Kidney capillary endothelial cell (primary cell): Measurements from ENCODE around the gene DCTN2.
"Not testable (repeated sequence)": the region's sequence is repeated elsewhere in the genome, so short reads cannot be mapped to it uniquely, and the experiment has no call there.

Source experiments
- DNase-seq: peaks from one replicate; pipeline ENCODE4 v3.0.0-alpha.2; 2018; ENCODE audit warnings: low spot score

DCTN2 gene

GRCh38 chr12:57576613-57577160 lies 29.7 kb upstream of the DCTN2 start:
- DNase-seq = no peak

DNA sequence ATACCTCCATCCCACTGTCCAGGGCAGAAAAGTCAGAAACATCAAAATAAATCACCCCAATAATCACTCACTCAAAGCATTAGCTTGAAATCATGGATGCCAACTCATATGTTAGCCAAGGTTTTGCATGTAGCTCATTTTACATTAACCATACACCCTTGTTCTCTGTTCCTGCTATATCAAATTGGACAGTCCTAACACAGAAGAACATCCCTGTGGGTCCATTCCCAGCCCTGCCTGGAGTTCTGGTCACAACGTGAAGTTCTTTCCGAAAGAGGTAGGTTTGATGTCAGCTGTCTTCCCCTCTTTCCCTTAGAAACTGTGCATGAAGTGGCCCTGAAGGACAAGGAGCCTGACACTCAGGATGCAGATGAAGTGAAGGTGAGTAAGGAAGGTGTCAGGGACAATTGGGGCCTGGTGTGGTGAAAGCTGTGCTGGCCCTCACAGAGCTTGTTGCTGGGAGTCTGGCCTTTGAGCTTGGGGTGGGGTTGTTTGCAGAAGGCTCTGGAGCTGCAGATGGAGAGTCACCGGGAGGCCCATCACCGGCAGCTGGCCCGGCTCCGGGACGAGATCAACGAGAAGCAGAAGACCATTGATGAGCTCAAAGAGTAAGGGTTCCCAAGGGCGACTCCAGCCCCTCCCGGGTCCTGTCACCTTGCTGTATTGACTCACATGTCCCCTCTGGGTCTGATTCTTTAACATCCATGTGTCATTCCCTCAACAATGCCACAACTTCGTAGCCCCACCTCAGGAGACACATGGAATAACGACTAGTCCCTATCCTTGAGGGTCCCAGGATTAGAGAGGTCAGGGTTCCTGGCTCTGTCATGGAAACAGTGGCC lies 29.0 kb upstream of the DCTN2 start:
- no peak for DNase-seq

DNA sequence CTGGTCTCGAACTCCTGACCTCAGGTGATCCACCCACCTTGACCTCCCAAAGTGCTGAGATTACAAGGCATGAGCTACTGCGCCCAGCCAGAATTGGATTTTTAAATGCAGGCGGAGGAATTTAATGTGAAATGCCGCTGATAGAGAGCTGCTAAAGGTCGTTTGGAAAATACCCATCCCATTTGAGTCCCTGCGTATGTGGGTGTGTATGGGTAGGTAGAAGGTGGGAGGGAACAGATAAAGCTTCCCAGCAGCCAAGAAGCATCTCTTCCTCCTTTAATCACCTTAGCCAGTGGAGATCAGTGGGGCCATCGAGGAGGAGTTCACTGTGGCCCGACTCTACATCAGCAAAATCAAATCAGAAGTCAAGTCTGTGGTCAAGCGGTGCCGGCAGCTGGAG lies 27.8 kb upstream of the DCTN2 start:
- DNase-seq = no peak

- no peak for DNase-seq
Observed at GRCh38 chr12:57571926-57572762, 25.2 kb upstream of the DCTN2 start.

- not testable (repeated sequence) for DNase-seq
Observed at GRCh38 chr12:57570438-57570837, 23.4 kb upstream of the DCTN2 start.

DNA sequence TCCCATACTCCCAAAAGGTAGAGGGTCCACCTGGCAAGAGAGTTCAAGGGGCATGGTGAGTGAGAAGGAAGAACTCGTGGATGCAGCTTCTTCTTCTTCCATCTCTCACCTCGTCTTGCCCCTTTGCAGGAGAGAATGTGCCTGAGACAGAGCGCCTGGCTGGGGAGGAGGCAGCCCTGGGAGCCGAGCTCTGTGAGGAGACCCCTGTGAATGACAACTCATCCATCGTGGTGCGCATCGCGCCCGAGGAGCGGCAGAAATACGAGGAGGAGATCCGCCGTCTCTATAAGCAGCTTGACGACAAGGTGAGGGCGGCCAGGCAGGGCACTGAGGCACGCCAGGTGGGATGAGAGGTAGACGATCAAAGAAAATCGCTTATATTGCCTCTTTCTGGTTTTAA lies 22.9 kb upstream of the DCTN2 start:
- DNase-seq = no peak

GRCh38 chr12:57568838-57569237 lies 21.8 kb upstream of the DCTN2 start:
- DNase-seq = no peak

GRCh38 chr12:57564178-57564740 lies 17.3 kb upstream of the DCTN2 start:
- no peak for DNase-seq

DNA sequence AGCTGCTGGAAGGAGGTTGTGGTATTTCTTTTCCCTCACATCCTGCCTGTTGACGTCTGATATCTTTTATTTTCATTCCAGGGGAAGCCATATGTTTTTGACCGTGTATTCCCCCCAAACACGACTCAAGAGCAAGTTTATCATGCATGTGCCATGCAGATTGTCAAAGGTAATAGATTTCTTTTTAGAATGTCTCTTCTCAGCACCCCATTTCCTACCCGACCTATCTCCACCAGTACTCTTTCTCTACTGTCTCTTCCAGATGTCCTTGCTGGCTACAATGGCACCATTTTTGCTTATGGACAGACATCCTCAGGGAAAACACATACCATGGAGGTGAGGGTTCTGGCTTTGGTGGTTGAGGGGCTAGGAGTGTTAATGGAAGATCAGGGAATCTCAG lies 16.4 kb upstream of the DCTN2 start:
- no peak for DNase-seq

DNA sequence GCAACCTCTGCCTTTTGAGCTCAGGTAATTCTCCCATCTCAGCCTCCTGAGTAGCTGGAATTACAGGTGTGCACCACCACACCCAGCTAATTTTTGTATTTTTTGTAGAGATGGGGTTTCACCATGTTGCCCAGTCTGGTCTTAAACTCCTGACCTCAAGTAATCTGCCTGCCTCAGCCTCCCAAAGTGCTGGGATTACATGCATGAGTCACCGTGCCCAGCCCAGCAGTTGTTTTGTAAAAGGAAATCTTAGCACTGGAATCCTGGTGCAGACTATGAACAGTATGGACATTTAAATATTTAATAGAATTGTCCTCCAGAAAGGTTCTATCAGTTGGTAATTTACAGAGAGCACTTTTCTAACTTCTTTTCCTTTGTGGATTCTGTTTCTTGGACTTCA lies 14.1 kb upstream of the DCTN2 start:
- not testable (repeated sequence) for DNase-seq

DNA sequence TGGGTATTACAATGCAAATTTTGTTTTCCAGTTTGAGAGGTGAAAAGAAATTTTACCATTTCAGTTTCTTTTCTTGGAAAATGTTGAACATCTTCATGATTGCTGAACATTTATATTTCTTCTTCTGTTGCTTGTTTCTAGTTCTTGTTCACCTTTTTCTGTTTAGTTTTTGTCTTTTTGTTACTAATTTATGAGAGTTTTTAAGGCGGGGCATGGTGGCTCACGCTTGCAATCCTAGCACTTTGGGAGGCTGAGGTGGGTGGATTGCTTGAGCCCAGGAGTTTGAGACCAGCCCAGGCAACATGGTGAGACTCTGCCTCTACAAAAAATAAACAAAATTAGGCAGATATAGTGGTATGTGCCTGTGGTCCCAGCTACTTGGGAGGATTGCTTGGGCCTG lies 13.5 kb upstream of the DCTN2 start:
- no peak for DNase-seq

DNA sequence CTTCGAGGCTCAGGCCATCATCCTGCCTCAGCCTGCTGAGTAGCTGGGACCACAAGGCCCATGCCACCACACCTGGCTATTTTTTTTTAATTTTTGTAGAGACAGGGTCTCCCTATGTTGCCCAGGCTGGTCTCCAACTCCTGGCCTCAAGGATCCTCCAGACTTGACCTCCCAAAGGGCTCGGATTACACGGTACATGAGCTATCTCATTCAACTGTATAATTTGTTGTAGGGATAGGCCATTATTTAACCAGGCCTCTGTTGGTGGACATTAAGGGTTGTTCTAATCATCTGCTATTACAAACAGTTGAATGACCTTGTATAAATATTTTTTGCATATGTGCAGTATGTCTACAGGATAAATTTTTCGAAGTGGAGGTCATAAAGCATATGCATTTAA lies 11.9 kb upstream of the DCTN2 start:
- no peak for DNase-seq

DNA sequence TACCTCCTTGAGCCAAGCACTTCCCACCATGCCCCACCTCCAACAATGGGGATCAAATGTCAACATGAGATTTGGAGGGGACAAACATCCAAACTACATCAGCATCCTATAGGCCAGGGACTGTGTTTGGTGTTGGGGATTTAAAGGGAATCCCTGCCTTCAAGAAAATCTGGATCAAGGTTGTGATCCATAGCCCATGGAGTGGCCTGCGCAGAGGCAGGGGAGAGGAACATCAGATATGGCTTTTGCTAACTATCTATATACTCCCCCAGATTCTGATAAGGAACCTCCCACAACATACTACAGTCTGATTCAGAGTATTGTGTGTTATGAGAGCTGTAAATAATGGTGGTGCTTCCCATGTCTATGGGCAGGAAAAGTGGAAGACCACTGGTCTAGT lies 7.9 kb upstream of the DCTN2 start:
- DNase-seq = no peak

DNA sequence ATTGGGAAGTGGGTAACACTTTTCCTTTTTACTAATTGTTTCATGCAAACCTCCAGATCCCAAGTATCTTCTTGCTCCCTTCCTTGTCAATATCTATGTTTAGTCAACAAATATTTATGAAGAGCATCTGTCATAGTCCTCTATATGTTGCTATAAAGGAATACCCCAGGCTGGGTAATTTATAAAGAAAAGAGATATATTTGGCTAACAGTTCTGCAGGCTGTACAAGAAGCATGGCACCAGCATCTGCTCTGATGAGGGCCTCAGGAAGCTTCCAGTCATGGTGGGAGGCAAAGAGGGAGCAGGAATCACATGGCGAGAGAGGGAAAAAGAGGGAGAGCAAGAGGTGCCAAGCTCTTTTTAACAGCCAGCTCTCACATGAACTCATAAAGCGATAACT lies 7.5 kb upstream of the DCTN2 start:
- no peak for DNase-seq

- DNase-seq = no peak
Observed at GRCh38 chr12:57553343-57554202, 6.6 kb upstream of the DCTN2 start.

GRCh38 chr12:57552835-57553313 lies 5.9 kb upstream of the DCTN2 start:
- no peak for DNase-seq

DNA sequence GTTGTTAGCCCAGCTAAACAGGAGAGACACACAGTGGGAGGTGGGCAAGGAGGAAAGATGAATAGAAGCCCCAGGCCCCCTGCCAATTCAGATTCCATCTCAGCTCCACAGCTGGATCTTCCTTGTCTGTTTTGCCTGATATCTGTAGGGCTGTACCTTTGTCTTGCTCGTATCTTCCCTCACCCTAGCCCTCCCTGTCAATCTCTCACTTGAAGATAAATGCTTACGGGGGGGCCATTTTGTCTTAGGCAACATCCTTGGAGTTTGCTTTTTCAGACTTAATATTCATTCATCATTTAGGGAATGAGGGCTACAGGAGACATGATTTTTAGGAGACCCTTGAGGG lies 5.3 kb upstream of the DCTN2 start:
- no peak for DNase-seq

DNA sequence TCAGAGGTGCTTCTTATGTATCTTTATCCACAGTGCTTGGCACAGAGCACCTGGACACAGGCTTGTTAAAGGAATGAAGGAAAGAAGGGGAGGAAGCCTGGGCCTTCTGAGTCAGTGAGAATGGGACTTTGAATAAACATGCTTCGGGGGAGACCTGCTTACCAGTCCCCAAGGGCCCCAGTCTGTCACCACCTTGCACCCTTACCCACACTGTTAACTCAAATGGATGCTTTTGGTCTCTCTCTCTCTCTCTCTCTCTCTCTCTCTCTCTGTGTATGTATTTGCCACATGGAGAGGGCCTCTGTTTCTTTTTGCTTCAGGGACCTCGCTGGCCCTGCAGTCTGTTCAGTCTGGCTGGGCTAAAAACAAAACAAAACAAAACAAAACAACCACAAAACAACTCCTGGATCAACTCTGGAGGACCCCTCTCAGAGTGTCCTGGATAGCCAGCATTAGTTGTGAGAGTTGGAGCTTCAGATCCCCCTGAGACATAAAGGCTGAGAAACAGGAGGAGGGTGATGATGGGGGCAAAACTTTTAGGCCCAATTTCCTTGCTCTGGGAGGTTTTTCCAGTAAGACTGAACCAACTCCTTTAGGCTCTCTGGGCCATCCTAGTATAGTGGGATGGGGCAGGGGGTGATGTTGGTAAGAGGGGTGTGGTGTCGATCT lies 4.8 kb upstream of the DCTN2 start:
- DNase-seq = no peak

DNA sequence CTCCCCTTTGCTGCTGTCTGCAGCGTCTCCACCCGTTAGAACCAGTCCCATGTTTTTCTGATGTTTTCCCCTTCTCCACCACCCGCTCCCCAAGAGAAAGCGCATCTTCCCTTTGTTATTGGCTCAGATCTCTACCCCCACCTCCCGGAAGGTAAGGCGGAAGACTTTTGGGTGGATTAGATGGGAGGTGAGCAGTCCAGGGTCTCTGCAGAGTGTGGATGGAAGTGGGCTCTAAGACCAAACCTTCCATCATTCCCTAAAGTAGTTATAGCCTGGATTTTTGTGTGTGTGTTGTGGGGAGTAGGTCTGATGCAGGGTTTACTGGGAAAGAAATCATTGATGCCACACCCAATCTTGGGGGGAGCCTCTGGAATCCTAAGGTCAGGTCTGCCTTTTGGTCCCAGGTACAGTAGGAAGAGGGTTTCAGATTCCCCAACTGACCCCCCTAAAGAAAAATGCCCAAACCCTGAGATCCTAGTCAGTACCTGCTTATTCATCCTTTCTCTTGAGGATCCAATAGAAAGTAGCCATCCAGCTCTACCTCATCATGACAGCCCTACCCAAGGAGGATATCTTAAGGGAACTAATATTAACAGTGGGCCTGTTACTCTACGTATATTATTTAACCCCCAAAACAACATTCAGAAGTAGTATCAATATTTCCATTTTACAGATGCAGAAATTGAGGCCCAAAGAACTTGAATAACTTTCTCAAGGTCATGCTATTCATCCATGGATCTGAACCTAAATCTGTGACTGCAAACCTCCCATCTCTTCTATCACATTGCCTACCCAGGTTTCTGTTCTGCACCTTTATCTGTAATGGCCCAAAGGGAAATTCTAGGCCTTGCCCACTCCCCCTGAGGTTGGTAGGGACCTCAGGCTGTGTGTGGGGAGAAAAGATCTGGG lies 3.9 kb upstream of the DCTN2 start:
- no peak for DNase-seq
